CD4-positive, alpha-beta T cell treated with Interleukin-12 subunit alpha and Interleukin-12 subunit beta, for 1 hour (primary cell): ENCODE measurements around the gene LPP.

ENCODE experiments used
- DNase-seq: peaks from one replicate; pipeline ENCODE4 v3.0.0-alpha.2; 2020

Gene LPP

GRCh38 chr3:188446766-188447165 lies 292.8 kb downstream of the LPP start:
- no peak for DNase-seq

- DNase-seq = no peak
Observed at GRCh38 chr3:188448813-188449212, 294.9 kb downstream of the LPP start.

GRCh38 chr3:188449421-188449820 lies 295.5 kb downstream of the LPP start:
- DNase-seq = no peak

GRCh38 chr3:188452158-188452772 lies 298.3 kb downstream of the LPP start:
- no peak for DNase-seq

- DNase-seq = no peak
Observed at GRCh38 chr3:188453431-188454384, 299.8 kb downstream of the LPP start.

GRCh38 chr3:188455748-188456147 lies 301.8 kb downstream of the LPP start:
- no peak for DNase-seq

- DNase-seq = no peak
Observed at GRCh38 chr3:188458756-188459155, 304.8 kb downstream of the LPP start.

- DNase-seq = no peak
Observed at GRCh38 chr3:188465311-188465710, 311.4 kb downstream of the LPP start.

- no peak for DNase-seq
Observed at GRCh38 chr3:188468196-188468595, 314.2 kb downstream of the LPP start.

- no peak for DNase-seq
Observed at GRCh38 chr3:188468662-188469061, 314.7 kb downstream of the LPP start.

- no peak for DNase-seq
Observed at GRCh38 chr3:188469228-188469885, 315.4 kb downstream of the LPP start.

- DNase-seq = no peak
Observed at GRCh38 chr3:188470508-188471130, 316.7 kb downstream of the LPP start.

- DNase-seq = no peak
Observed at GRCh38 chr3:188471723-188472122, 317.8 kb downstream of the LPP start.

- no peak for DNase-seq
Observed at GRCh38 chr3:188472336-188472735, 318.4 kb downstream of the LPP start.

GRCh38 chr3:188473045-188473444 lies 319.1 kb downstream of the LPP start:
- DNase-seq = no peak

- DNase-seq = no peak
Observed at GRCh38 chr3:188473591-188474288, 319.8 kb downstream of the LPP start.

GRCh38 chr3:188476935-188477334 lies 323.0 kb downstream of the LPP start:
- no peak for DNase-seq

- no peak for DNase-seq
Observed at GRCh38 chr3:188480011-188480410, 326.1 kb downstream of the LPP start.

- DNase-seq = no peak
Observed at GRCh38 chr3:188482929-188483328, 329.0 kb downstream of the LPP start.

- no peak for DNase-seq
Observed at GRCh38 chr3:188486126-188486525, 332.2 kb downstream of the LPP start.

- DNase-seq = no peak
Observed at GRCh38 chr3:188486952-188487351, 333.0 kb downstream of the LPP start.

GRCh38 chr3:188487652-188488051 lies 333.7 kb downstream of the LPP start:
- no peak for DNase-seq

GRCh38 chr3:188488801-188489200 lies 334.8 kb downstream of the LPP start:
- no peak for DNase-seq
